HG03045 (cell line): ENCODE results near the gene ZNF281.
A peak's percentile ranks its signal among the peaks of the same experiment; 100 is the strongest.
"Not testable (repeated sequence)": the region's sequence is repeated elsewhere in the genome, so short reads cannot be mapped to it uniquely, and the experiment has no call there.

Experiments used
- ATAC-seq: cut with Tn5 transposase; IDR thresholded peaks from one replicate; pipeline ENCODE4 v1.9.1; 2021; ENCODE audit warnings: mild to moderate bottlenecking, moderate library complexity; ENCODE audit not compliant: unreplicated experiment

ZNF281 gene

DNA sequence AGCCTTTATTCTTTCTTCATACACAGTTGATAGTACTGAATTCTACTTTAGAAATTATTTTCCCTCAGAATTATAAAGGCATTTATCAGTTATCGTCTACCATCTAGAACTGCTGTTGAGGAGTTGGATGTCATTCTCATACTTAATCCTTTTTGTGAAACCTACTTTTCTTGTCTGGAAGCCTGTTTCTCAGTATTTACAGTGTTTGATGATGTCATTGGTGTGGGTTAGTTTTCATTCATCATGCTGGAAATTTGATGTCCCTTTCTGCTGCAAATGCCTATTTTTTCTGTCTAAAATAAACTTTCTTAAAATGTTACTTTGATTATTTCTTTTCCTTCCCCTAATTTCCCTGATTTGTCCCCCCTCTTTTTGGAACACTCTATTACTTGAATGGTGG, 22.8 kb upstream of the ZNF281 start:
- no peak for ATAC-seq

DNA sequence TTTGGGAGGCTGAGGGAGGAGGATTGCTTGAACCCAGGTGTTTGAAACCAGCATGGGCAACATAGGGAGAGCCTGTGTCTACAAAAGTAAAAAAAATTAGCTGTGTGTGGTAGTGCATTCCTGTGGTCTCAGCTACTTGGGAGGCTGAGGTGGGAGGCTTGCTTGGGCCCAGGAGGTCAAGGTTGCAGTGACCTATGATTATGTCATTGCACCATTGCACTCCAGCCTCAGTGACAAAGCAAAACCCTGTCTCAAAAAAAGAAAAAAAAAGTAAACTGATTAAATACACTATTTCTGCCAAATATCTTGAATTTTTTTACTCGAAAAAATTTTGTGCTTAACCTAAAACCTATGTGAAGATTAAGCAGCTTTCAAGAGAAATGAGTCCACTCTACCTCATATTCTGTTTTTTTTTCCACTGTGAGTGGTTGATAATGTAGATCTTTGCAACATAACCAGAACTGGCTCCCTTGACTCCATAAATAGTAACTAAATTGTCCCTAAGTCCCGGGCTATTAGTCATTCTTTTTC, 19.4 kb upstream of the ZNF281 start:
- ATAC-seq, result no peak

DNA sequence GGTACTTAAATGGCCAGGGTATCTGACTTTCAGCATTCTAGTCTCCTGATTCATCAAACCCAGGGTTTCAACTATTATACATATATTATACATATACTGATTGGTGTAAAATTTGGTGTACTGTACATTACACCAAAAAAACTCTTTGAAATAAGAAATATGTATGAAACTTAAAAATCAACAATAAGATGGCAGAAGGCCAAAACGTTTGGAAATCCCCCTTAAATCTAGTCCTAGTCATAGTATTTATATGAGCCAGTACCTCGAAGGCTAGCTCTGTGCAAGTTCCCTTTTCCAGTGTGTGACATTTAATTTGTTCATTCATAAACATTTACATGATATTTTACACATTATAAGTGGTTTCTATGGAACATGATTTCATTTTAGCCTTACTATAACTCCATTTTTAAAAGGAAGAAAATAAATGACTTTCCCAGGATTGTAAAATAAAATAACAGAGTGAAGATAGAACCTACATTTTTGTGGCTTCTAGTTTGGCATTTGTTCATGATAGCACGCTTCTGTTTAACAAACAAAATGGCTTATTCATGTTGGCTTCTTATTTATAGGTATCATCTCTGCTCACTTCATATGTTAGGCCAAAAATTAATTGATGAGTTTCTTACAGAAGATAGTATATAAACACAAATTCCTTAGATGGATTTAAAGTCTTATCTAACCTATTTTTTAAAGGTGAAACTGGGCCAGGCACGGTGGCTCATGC, 18.8 kb upstream of the ZNF281 start:
- no peak for ATAC-seq

DNA sequence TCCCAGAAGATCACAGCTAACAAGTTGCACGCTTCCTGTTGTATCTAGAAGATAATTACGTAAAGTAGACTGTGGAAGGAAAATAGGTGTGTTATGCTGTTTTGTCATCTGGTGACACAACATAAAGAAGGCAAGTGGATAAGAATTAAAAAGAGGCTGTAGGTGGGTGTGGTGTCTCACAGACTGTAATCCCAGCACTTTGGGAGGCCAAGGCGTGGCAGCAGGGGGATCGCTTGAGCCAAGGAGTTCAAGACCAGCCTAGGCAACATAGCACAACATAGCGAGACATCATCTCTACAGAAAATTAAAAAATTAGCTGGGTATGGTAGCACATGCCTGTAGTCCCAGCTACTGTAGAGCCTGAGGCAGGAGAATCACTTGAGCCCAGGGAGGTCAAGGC, 17.9 kb upstream of the ZNF281 start:
- no peak for ATAC-seq

DNA sequence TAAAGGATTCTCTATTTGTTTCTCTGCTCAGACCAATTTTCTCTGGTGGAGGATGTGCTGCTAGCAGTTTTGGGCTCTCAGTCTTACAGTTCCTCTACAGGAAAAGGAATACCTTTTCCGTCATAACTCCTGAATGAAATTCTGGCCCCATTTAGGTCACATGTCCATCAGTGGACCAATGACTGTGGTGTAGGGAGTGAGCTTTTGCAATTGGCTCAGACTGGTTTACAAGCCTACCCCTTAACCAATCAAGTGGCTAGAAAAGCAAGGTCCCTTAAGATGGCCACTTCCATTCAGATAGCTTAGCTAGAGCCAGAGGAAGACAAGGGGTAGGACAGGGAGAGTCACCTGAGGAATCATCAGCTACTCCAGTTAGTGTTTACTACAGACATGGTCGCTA, 16.4 kb upstream of the ZNF281 start:
- no peak for ATAC-seq

DNA sequence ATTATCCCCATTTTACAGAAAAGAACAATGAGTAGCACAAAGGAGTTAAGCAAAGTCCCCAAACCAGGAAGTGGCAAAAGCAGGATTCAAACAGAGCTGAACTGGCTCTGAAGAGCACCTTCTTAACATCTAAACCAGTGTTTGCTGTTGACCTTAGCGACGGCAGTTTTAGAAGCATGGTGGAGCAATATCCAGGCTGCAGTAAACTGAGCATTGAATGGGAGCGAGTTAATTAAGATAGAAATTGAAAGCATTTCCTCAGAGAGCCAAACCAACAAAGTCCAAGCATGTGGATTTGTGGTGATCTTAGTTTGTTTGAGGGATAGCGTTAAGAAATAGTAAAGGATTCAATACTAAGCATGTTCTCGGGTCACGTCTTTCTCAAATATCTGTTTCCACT, 13.4 kb upstream of the ZNF281 start:
- no peak for ATAC-seq

DNA sequence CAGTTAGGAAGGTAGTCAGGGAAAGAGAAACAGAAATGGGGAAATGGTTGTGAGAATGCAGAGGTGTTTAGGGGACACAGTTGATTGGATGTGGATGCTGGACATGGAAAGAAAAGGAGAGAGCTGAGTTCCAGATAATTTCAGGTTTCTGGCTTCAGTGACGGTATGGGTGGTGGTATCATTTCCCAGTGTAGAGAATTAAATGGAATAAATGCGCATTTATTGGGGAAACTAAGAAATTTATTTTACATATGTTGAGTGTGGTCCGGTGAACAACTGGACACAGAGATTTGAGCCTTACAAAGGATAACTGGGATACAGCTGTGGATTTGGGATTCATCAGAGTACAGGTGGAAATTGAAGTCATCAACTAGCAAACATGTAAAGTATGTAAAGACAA, 12.4 kb upstream of the ZNF281 start:
- no peak for ATAC-seq

DNA sequence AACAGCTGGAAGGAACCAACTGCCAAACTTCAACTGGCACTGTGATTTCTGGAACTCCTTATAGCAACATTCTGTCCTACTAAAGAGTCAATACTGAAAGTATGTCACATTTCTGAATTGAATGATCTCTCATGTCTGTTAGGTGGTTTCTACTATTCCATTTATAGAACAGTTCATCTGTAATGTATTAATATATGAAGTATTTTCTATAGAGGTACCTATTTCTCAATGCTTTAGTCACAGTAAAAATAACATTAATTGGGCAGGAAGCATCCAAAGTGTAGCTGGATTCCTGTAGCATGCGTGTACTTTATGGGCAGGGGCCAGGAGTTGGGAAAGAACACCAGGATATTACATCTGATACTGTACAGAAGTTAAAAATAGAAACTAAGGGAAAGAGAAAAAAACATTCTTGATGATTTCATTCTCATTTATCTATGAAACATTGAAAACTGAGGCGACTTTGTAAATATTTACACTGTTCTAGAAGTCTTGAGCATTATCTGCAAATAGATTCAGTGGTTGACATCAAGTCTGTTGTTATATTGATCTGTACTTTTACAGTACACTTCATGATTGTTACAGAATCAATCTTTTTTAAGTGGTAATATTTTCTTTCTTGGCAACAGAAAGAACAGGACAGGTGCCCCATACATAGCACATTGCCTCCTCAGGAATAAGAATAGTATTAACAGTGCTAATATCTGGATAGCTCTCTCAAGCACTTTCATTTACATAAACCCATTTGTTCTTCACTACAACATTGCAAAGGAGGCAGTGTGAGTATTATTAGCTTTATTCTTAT, 6.2 kb upstream of the ZNF281 start:
- peak; percentile 73 for ATAC-seq

DNA sequence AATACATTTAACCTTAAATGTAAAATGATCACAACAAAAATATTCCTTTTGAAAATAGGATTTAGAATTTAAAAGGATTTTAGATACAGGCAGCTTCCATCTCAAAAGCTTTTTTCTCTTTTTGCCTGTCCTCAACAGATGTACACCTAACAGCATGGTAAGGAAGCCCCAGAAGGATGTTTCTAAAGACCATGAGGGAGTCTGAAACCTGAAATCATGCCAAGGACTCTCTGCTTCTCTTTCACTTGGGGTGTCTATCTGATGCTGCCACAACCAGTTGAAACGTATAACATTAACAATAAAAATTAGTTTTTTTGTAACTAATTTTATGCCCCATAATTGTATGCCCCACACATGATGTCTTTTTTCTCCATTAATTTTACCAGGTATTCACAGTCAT, 5.4 kb upstream of the ZNF281 start:
- no peak for ATAC-seq

DNA sequence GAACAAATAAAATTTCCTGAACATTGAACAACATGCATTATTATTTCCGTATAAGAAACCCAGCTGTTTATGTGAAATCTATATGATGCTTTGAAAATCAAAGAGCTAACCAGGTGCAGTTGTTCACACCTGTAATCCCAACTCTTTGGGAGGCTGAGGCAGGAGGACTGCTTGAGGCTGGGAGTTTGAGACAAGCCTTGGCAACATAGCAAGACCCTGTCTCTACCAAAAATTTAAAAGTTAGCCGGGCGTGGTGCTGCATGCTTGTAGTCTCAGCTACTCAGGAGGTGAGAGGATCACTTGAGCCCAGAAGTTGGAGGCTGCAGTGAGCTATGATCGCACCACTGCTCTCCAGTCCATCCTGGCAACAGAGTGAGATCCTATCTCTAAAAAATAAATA, 4.8 kb upstream of the ZNF281 start:
- no peak for ATAC-seq

DNA sequence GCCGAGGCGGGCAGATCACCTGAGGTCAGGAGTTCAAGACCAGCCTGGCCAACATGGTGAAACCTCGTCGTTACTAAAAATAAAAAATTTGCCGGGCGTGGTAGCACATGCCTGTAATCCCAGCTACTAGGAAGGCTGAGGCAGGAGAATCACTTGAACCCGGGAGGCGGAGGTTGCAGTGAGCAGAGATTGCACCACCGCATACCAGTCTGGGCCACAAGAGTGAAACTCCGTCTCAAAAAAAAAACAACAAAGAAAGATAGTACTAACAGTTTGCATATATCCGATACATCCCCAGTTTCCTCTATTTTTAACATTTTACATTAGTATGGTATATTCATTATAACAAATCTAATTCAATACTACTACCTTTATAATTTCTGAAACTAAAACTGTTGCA, 3.9 kb upstream of the ZNF281 start:
- not testable (repeated sequence) for ATAC-seq

DNA sequence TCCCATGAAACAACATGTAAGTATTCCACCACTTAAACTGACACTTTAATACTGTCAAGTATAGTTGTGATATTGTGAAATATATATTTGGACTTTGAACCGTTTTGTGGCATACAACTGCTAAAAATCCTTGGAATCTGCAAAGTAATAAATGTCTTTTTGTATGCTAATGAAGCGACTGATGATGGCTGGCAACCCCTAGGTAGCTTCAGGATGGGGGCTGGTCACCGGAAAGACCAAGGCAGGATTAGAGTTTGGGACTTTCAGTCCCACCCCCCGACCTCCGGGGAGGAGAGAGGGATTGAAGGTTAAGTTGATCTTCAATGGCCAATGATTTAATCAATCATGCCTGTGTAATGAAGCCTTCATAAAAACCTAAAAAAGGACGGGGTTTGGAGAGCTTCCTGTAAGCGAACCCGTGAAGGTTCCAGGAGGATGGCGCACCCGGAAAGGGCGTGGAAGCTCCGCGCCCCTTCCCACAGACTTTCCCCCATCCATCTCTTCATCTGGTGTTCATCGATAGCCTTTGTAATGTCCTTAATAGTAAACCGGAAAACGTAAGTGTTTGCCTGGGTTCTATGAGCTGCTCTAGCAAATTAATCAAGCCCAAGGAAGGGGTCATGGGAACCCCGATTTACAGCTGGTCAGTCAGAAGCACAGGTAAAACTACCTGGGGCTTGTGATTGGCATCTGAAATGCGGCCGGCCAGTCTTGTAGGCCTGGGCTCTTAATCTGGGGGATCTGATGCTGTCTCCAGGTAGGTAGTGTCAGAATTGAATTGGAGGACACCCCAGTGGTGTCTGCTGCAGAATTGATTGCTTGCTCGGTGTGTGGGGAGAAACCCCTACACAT, 1.8 kb upstream of the ZNF281 start:
- ATAC-seq, result no peak

DNA sequence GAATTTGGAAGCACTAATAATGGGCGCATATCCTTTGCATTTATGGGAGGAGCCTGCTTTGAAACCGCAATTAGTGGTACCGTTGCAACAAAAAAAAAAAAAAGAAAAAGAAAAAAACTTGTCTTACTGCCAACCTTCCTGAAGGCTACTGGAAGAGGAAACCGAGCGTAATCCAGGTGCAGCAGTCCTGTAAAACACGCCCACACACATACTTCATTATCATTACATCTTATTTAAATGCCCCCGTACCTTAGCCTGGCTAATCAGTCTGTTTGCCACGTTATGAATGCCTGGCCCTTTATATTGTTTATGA, 686 bp upstream of the ZNF281 start:
- peak; percentile 5 for ATAC-seq

DNA sequence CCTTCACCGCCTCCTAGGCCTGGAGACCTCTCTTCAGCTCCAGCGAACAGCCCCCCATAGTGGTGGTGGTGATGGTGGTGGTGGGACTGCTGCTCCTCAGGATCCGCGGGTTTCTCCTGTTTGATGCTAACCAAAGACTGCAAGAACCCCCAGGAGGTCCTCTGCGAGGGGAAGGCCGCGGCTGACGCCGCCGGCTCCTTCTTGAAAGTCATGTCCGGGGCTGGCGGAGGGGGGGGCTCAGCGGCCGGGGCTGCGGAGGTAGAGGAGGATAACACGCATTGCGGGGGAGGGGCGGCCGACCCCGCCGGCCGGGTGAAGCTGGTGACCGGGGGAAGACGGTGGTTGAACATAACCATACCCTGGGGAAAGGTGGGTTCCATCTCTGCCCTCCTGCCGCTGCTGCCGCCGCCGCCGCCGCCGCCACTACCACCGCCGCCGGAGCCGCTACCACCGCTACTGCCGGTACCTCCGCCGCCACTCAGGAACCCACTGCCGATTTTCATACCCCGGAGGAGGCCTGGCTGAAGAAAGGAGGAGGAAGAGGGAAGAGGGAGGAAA, 554 bp downstream of the ZNF281 start:
- ATAC-seq, result peak; percentile 27

DNA sequence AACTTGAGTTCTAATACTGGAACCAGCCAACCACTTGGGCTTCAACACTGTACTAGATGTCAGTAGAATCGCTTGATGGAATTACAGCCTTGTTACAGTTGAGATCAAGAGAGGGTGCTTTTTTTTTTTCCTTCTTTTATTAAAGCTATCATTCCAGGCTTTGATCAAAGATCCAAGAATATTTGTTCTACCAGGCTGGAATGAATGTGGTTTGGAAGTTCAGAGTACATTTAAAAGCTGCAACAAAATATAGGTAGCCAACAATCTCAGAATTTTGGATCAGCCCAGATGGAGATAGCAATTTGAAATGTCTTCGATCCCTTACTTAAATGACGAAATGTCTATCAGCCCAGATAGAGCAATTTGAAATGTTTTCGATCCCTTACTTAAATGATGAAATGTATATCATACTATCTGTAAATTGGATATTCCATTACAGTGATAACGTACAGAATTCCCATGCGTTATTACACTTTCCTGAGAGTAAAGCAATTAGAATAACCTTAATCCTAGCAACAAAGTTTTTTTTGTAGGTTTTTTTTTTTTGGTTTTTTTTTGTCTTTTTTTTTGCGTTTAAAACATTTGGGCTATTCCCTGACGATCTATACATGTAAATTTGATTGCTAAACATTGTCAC, 3.6 kb downstream of the ZNF281 start:
- no peak for ATAC-seq

DNA sequence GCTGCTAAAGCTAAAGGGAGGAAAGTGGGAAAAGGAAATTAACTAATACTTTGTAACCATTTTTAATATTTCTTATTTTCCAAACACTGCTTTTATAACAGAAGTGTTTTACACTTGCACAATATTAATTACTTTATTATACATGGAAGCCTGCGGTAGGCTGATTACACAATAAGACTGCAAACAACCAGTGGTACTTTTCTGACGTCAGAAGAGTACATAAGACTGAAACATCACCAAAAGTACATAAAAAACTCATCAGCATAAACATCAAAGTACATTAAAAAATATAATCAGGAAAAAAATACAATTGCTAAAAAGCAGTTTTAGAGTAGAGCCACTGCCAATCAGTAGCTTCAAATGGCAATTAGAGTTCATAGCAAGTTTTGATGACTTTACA, 4.6 kb downstream of the ZNF281 start:
- no peak for ATAC-seq

DNA sequence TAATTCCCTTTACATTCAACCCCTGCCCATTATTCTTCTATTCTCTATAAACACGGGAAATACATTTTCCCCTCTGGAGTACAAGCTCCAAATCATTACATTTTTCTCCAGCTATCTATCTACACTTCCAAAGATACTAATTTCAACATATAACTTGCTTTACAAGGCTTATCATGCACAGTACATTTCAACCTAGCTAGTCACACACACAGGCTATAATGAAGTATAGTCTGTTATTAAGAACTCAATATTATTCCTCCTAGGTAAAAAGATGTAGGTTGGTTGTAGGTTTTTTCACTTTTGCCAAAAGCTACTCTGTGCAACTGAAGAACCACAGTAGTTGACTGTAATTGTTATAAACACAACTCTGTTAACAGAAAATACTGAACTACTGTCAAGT, 8.1 kb downstream of the ZNF281 start:
- no peak for ATAC-seq

DNA sequence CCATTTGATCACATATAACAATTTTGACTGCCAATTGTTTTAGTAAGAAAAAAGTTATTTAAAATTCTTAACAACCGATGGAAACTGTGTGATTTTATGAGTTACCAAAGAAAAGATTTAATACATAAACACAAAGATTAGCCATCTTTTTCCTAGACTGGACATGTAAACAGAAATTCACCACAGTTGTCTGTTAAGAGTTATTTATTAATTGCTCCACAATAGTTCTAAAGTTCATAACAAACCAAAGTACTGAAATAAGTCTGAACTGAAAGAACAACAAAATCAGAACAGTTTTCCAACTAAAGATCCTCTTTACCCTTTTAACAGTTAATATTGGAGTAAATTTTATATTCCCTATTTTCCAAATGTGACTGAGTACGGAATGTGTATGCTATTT, 8.6 kb downstream of the ZNF281 start:
- no peak for ATAC-seq

DNA sequence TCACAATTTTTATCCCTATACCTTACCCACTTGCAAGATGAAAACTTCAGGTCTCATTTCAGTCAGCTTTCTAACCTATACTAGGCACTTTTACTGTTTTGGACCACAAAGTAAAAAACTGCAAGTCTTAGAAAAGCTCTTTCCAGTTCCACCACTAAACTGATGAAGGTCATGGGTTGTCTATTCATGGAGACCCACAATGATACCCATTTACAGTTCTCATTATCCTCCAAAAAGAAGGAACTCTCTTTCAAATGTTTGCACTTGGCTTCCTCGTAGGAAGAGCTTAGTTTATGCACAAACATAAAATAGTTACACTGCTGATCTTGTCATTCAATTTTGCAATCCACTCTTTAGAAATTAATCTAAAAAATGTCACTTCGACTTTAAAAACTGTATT, 9.3 kb downstream of the ZNF281 start:
- ATAC-seq, result no peak

DNA sequence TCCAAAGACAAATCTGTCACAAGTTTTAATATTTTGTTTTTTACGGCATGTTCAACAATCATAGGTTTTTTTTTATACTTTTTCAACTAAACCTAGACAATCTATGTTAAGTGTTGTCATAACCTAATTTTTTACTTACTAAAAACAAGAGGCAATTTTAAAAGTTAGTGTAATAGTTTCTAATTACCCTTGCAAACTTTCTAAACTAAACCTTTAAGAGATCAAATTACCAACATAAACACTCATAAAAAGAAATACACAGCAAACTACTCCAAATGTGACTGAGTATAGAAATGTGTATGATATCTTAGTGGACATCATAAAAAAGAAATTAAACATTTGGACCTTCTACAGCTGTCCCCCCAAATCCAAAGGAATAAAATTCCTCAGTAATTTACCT, 10.0 kb downstream of the ZNF281 start:
- ATAC-seq, result no peak

DNA sequence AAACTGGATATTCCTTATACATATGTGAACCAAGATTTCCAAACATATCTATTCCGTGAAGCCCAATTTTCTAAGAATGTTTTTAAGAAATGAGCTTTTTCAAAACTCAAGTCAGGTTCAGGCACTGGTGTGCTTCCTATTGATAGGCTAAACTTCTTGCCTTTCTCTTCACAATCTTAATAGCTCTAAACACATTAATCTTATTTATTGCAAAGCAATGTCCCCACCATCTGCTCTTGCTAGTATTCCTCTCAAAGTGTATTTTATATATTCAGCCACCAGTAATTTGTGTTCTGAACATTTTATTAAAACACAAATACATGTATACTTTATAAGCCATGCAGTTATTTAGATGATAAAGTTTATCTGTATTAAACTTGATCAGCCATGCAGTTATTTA, 11.5 kb downstream of the ZNF281 start:
- ATAC-seq, result no peak
